Measurements from ENCODE around the gene MAP4. TPM values are rescaled to one million over a fixed set of nuclear protein-coding genes. Genes with fewer than 3 reads are reported as not detected.
A peak's percentile ranks its signal among the peaks of the same experiment; 100 is the strongest.

The MAP4 gene
- total RNA-seq, 1 donor from 2014 or later = 471 TPM

GRCh38 chr3:47890828-47891612 lies 125.2 kb downstream of the MAP4 start:
- Histone ChIP-seq H2AFZ (ENCODE audit: low read depth, low read length) (no peak overlapping the region), H3K4me2 (ENCODE audit: low read length) (no peak overlapping the region), H3K79me2 (ENCODE audit: insufficient read depth, low read length) (peaks cover 25% of the 10 kb centered on the region), H3K27ac (ENCODE audit: low read depth, low read length) (no peak overlapping the region), H4K20me1 (ENCODE audit: insufficient read depth, low read length) (peaks cover 63% of the 10 kb centered on the region), H3K36me3 (ENCODE audit: insufficient read depth, low read length) (peaks cover 29% of the 10 kb centered on the region), H3K9ac (ENCODE audit: low read length) (no peak overlapping the region), H3K4me1 (ENCODE audit: insufficient read depth, low read length) (no peaks in the 10 kb centered on the region), H3K9me3 (ENCODE audit: insufficient read depth, low read depth, low read length) (no peaks in the 10 kb centered on the region), H3K27me3 (ENCODE audit: insufficient read depth, low read length) (no peaks in the 10 kb centered on the region), H3K4me3 (ENCODE audit: insufficient read depth, low read depth, low read length) (no peak overlapping the region)
- H3K4me1 Mint-ChIP-seq (ENCODE audit: low read depth, unreplicated experiment) = peaks cover 26% of the 10 kb centered on the region
- H3K27ac Mint-ChIP-seq (ENCODE audit: unreplicated experiment) = peak overlapping the region; percentile 70
- H3K9me3 Mint-ChIP-seq (ENCODE audit: unreplicated experiment) = peaks cover 2% of the 10 kb centered on the region
- no peak for FAIRE-seq
- TF ChIP-seq, protein P1, sequence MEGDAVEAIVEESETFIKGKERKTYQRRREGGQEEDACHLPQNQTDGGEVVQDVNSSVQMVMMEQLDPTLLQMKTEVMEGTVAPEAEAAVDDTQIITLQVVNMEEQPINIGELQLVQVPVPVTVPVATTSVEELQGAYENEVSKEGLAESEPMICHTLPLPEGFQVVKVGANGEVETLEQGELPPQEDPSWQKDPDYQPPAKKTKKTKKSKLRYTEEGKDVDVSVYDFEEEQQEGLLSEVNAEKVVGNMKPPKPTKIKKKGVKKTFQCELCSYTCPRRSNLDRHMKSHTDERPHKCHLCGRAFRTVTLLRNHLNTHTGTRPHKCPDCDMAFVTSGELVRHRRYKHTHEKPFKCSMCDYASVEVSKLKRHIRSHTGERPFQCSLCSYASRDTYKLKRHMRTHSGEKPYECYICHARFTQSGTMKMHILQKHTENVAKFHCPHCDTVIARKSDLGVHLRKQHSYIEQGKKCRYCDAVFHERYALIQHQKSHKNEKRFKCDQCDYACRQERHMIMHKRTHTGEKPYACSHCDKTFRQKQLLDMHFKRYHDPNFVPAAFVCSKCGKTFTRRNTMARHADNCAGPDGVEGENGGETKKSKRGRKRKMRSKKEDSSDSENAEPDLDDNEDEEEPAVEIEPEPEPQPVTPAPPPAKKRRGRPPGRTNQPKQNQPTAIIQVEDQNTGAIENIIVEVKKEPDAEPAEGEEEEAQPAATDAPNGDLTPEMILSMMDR (IDR thresholded peaks at IDR 0.05; ENCODE audit: insufficient read depth, low read depth, low read length) = no peak
- no peak for TF ChIP-seq EZH2 (IDR thresholded peaks at IDR 0.05; ENCODE audit: insufficient read depth, low read length)
- no peak for DNase-seq (ENCODE audit: low read depth)
- H3K4me3 Mint-ChIP-seq (ENCODE audit: unreplicated experiment) = no peak overlapping the region
- peaks cover 43% of the 10 kb centered on the region for H3K36me3 Mint-ChIP-seq (ENCODE audit: low read depth, unreplicated experiment)
- H3K27me3 Mint-ChIP-seq (ENCODE audit: low read depth, unreplicated experiment) = no peaks in the 10 kb centered on the region

DNA sequence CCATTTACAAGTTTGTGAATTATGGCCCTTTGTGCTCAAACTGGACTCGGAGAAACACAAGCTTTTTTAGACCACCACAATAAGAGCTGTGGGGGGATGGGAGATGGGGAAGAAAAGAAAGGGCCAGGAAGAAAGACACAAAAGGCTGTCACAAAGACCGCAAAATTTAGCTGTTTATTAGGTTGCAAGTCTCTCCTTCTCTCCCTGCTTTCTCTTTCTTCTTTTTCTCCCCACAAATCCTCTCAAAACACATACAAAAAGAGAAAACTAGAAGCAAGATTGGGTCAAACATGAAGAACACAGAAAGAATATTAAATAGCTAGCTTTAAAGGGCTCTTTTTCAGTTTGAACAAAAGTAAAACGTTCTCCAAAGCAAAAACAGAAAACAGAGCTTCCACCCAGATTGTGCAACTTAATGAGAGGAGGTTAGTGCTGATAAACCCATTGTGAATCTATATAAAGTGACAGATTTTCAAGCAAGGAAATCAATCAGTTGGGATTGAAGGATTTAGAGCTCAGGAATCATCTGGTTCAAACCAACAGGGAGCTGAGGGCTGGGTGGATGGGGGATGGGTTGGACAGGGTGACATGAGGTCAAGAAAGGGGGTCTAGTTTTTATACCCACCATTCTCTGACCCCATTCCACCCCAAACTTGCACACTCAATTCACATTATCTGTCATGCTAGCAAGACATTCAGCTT lies 125.9 kb downstream of the MAP4 start:
- Histone ChIP-seq H3K4me3 (ENCODE audit: insufficient read depth, low read depth, low read length) (no peak overlapping the region), H3K4me1 (ENCODE audit: insufficient read depth, low read length) (no peaks in the 10 kb centered on the region), H3K9me3 (ENCODE audit: insufficient read depth, low read depth, low read length) (no peaks in the 10 kb centered on the region), H3K36me3 (ENCODE audit: insufficient read depth, low read length) (peaks cover 25% of the 10 kb centered on the region), H2AFZ (ENCODE audit: low read depth, low read length) (no peak overlapping the region), H3K27me3 (ENCODE audit: insufficient read depth, low read length) (no peaks in the 10 kb centered on the region), H3K27ac (ENCODE audit: low read depth, low read length) (no peak overlapping the region), H3K79me2 (ENCODE audit: insufficient read depth, low read length) (peaks cover 21% of the 10 kb centered on the region), H4K20me1 (ENCODE audit: insufficient read depth, low read length) (peaks cover 58% of the 10 kb centered on the region), H3K9ac (ENCODE audit: low read length) (no peak overlapping the region), H3K4me2 (ENCODE audit: low read length) (no peak overlapping the region)
- Mint-ChIP-seq H3K27me3 (ENCODE audit: low read depth, unreplicated experiment) (no peaks in the 10 kb centered on the region), H3K27ac (ENCODE audit: unreplicated experiment) (peak overlapping the region; percentile 70), H3K36me3 (ENCODE audit: low read depth, unreplicated experiment) (peaks cover 43% of the 10 kb centered on the region), H3K4me3 (ENCODE audit: unreplicated experiment) (no peak overlapping the region), H3K9me3 (ENCODE audit: unreplicated experiment) (peaks cover 2% of the 10 kb centered on the region), H3K4me1 (ENCODE audit: low read depth, unreplicated experiment) (peaks cover 28% of the 10 kb centered on the region)
- no peak for FAIRE-seq
- no peak for DNase-seq (ENCODE audit: low read depth)
- TF ChIP-seq EZH2 (IDR thresholded peaks at IDR 0.05; ENCODE audit: insufficient read depth, low read length) = no peak
- TF ChIP-seq, protein P1 (IDR thresholded peaks at IDR 0.05; ENCODE audit: insufficient read depth, low read depth, low read length) = no peak

All from astrocyte (in vitro differentiated cells and primary cell).